NCI-H69 (cell line): ENCODE data around the gene MSX1.
A peak's percentile ranks its signal among the peaks of the same experiment; 100 is the strongest.
"Not testable (repeated sequence)": the region's sequence is repeated elsewhere in the genome, so short reads cannot be mapped to it uniquely, and the experiment has no call there.

ENCODE experiments used
- DNase-seq: peaks from one replicate; lab custom pipeline; 2025; lab: John Stamatoyannopoulos, UW

Gene MSX1

GRCh38 chr4:4859325-4859798 is at the start of gene MSX1:
Gene MSX1 (plus strand): TSS chr4:4859665. CDS start chr4:4859900, 235 bp downstream.
- peak; percentile 87 for DNase-seq

GRCh38 chr4:4810092-4810774 is 49.2 kb upstream of the MSX1 start:
- peak; percentile 71 for DNase-seq

- no peak for DNase-seq
Measured at GRCh38 chr4:4810778-4811177, 48.7 kb upstream of the MSX1 start.

GRCh38 chr4:4812145-4812794 is 47.2 kb upstream of the MSX1 start:
- DNase-seq = no peak

GRCh38 chr4:4818415-4819212 is 40.9 kb upstream of the MSX1 start:
- DNase-seq = peak; percentile 5

- no peak for DNase-seq
Measured at GRCh38 chr4:4819213-4819606, 40.3 kb upstream of the MSX1 start.

- DNase-seq = peak; percentile 77
Measured at GRCh38 chr4:4820261-4820660, 39.2 kb upstream of the MSX1 start.

- DNase-seq = no peak
Measured at GRCh38 chr4:4820739-4821138, 38.7 kb upstream of the MSX1 start.

GRCh38 chr4:4821577-4821976 is 37.9 kb upstream of the MSX1 start:
- no peak for DNase-seq

GRCh38 chr4:4822286-4822685 is 37.2 kb upstream of the MSX1 start:
- DNase-seq = not testable (repeated sequence)

- DNase-seq = no peak
Measured at GRCh38 chr4:4823621-4824162, 35.8 kb upstream of the MSX1 start.

GRCh38 chr4:4824232-4824631 is 35.2 kb upstream of the MSX1 start:
- DNase-seq = no peak

GRCh38 chr4:4825431-4825830 is 34.0 kb upstream of the MSX1 start:
- no peak for DNase-seq

- DNase-seq = no peak
Measured at GRCh38 chr4:4829837-4830236, 29.6 kb upstream of the MSX1 start.

- no peak for DNase-seq
Measured at GRCh38 chr4:4831266-4831665, 28.2 kb upstream of the MSX1 start.

GRCh38 chr4:4831825-4832224 is 27.6 kb upstream of the MSX1 start:
- DNase-seq = no peak

- DNase-seq = no peak
Measured at GRCh38 chr4:4836044-4836443, 23.4 kb upstream of the MSX1 start.

GRCh38 chr4:4837316-4837715 is 22.1 kb upstream of the MSX1 start:
- no peak for DNase-seq

GRCh38 chr4:4838051-4838935 is 21.2 kb upstream of the MSX1 start:
- peak; percentile 31 for DNase-seq

GRCh38 chr4:4838936-4839810 is 20.3 kb upstream of the MSX1 start:
- peak; percentile 7 for DNase-seq

- DNase-seq = no peak
Measured at GRCh38 chr4:4840351-4840750, 19.1 kb upstream of the MSX1 start.
